HepG2 (cell line): ENCODE measurements around the gene C2CD2. TPM values are rescaled to one million over a fixed set of nuclear protein-coding genes. Genes with fewer than 3 reads are reported as not detected.

Experiments used
- ATAC-seq: fragments of 200-7000 bp; cut with Tn5 transposase; 3 replicates; pipeline ENCODE4 v1.9.1; 2020; ENCODE audit warnings: mild to moderate bottlenecking, moderate library complexity
- BruUV-seq: library from RNA; stranded (reverse); fragments of 400-500 nt; replicated peaks from 2 replicates; lab custom pipeline; 2021; lab: Mats Ljungman, UMichigan
- CTCF ChIA-PET: fragments of 300-600 bp; formaldehyde crosslinking; extraction: SDS; loops from one replicate; lab custom pipeline; 2021; ENCODE audit warnings: low total read pairs, inconsistent platforms, low intra/inter-chr PET ratio; lab: Yijun Ruan, JAX
- POLR2A ChIA-PET: fragments of 350-600 bp; sonication (Branson Sonifier 250); formaldehyde crosslinking; loops from one replicate; lab custom pipeline; 2020; ENCODE audit warnings: antibody characterized with exemption, inconsistent platforms; lab: Yijun Ruan, JAX
- DNase-seq: peaks from one replicate; pipeline ENCODE4 v3.0.0-alpha.2; 2015; ENCODE audit warnings: low spot score
- FAIRE-seq: peaks from 3 replicates; lab custom pipeline; 2011; peaks lifted over from hg19 to GRCh38; lab: Jason Lieb, UNC
- H2AFZ ChIP-seq: one replicate; pipeline ENCODE4 v1.6.1; 2011; ENCODE audit warnings: low read length, inconsistent platforms
- H3K27ac ChIP-seq: fragments of 300-600 bp; 3 replicates; pipeline ENCODE4 v1.8.0; 2011; ENCODE audit warnings: mixed run types, mild to moderate bottlenecking, mixed read lengths, low read length, inconsistent platforms; ENCODE audit not compliant: insufficient read depth; ENCODE audit errors: extremely low read length
- H3K27me3 ChIP-seq, 2 experiments: fragments of 200-600 bp in 1 of 2; 2 replicates in 1 of 2; 3 replicates in 1 of 2; pipeline versions ENCODE4 v1.6.0 to v1.8.0; 2011; ENCODE audit warnings: low read length in 2 of 2, mild to moderate bottlenecking in 2 of 2, moderate library complexity in 2 of 2, inconsistent platforms in 1 of 2; ENCODE audit not compliant: insufficient read depth in 2 of 2, control insufficient read depth in 1 of 2
- H3K36me3 ChIP-seq, 2 experiments: fragments of 200-600 bp in 1 of 2; replicated peaks in 1 of 2; 2 replicates in 1 of 2; 3 replicates in 1 of 2; pipeline versions ENCODE4 v1.5.1 to v1.8.0; 2011; ENCODE audit warnings: low read length in 2 of 2, inconsistent platforms in 1 of 2; ENCODE audit not compliant: insufficient read depth in 2 of 2, control insufficient read depth in 1 of 2
- H3K4me1 ChIP-seq: 2 replicates; pipeline ENCODE4 v1.5.1; 2012; ENCODE audit warnings: low read length, inconsistent platforms; ENCODE audit not compliant: insufficient read depth
- H3K4me2 ChIP-seq: 2 replicates; pipeline ENCODE4 v1.6.0; 2011; ENCODE audit warnings: low read depth, low read length, inconsistent platforms
- H3K4me3 ChIP-seq, 3 experiments: fragments of 200-600 bp in 1 of 3; sonication (generic), shearing (Covaris generic) in 1 of 3; replicated peaks in 1 of 3; 2 replicates each; pipeline ENCODE4 v1.5.1; 2011 to 2016; ENCODE audit warnings: low read length in 3 of 3, inconsistent platforms in 2 of 3, low read depth in 2 of 3, mild to moderate bottlenecking in 2 of 3, control low read depth in 1 of 3, mixed read lengths in 1 of 3; ENCODE audit not compliant: insufficient read depth in 1 of 3
- H3K79me2 ChIP-seq: one replicate; pipeline ENCODE4 v1.6.1; 2011; ENCODE audit warnings: low read length, inconsistent platforms; ENCODE audit not compliant: insufficient read depth
- H3K9ac ChIP-seq: 2 replicates; pipeline ENCODE4 v1.6.0; 2011; ENCODE audit warnings: mild to moderate bottlenecking, low read depth, low read length, inconsistent platforms; ENCODE audit not compliant: insufficient read depth
- H3K9me3 ChIP-seq: 2 replicates; pipeline ENCODE4 v1.5.1; 2012; ENCODE audit warnings: mild to moderate bottlenecking, low read length
- H4K20me1 ChIP-seq: 2 replicates; pipeline ENCODE4 v1.6.0; 2011; ENCODE audit warnings: inconsistent platforms, mild to moderate bottlenecking, low read length, moderate library complexity; ENCODE audit not compliant: insufficient read depth
- AGO2 ChIP-seq: fragments of 200-400 bp; formaldehyde crosslinking; optimal IDR thresholded peaks from 2 replicates; pipeline ENCODE3; 2017; ENCODE audit warnings: mild to moderate bottlenecking, low read depth, low read length, moderate library complexity
- BCL6 ChIP-seq: IDR thresholded peaks from 2 replicates; pipeline ENCODE4 v1.6.1; 2016; ENCODE audit warnings: missing genetic modification reagents, missing compliant biosample characterization
- GATAD1 ChIP-seq: IDR thresholded peaks from 2 replicates; pipeline ENCODE4 v1.6.1; 2016; ENCODE audit warnings: missing genetic modification reagents, missing compliant biosample characterization
- HNF1A ChIP-seq, 2 experiments: sonication (generic) in 1 of 2; formaldehyde crosslinking in 1 of 2; IDR thresholded peaks; 2 replicates each; pipeline versions ENCODE4 v1.4.0 to v1.6.1; 2016 to 2020; ENCODE audit warnings: borderline replicate concordance in 1 of 2, low read depth in 1 of 2, mild to moderate bottlenecking in 1 of 2, missing genetic modification reagents in 1 of 2
- HNF4A ChIP-seq: sonication (generic); formaldehyde crosslinking; IDR thresholded peaks from 2 replicates; pipeline ENCODE4 v1.4.0; 2020; ENCODE audit warnings: missing genetic modification reagents
- MEIS1 ChIP-seq: sonication (generic); formaldehyde crosslinking; IDR thresholded peaks from 2 replicates; pipeline ENCODE4 v1.9.0; 2021; ENCODE audit warnings: mild to moderate bottlenecking, missing genetic modification reagents, moderate library complexity, borderline replicate concordance
- NFE2L1 ChIP-seq: sonication (generic); formaldehyde crosslinking; IDR thresholded peaks from 2 replicates; pipeline ENCODE4 v1.4.0; 2020; ENCODE audit warnings: missing genetic modification reagents, mild to moderate bottlenecking, borderline replicate concordance
- NFYB ChIP-seq: sonication (generic); formaldehyde crosslinking; IDR thresholded peaks from 2 replicates; pipeline ENCODE4 v1.4.0; 2020; ENCODE audit warnings: missing genetic modification reagents
- RAD51 ChIP-seq: fragments of 450-650 bp; IDR thresholded peaks from 2 replicates; pipeline ENCODE4 v1.6.1; 2016; ENCODE audit warnings: borderline replicate concordance
- RFXANK ChIP-seq: IDR thresholded peaks from 2 replicates; pipeline ENCODE4 v1.6.1; 2016
- TMF1 ChIP-seq: sonication (generic); formaldehyde crosslinking; IDR thresholded peaks from 2 replicates; pipeline ENCODE4 v1.8.1; 2022; ENCODE audit warnings: low read depth, missing genetic modification reagents
- ZBTB7A ChIP-seq: sonication (generic); formaldehyde crosslinking; IDR thresholded peaks from 2 replicates; pipeline ENCODE4 v1.8.0; 2022; ENCODE audit warnings: mild to moderate bottlenecking, missing genetic modification reagents
- ZNF20 ChIP-seq: sonication (generic); formaldehyde crosslinking; IDR thresholded peaks from 2 replicates; pipeline ENCODE4 v1.4.0; 2020; ENCODE audit warnings: mild to moderate bottlenecking, moderate library complexity, missing genetic modification reagents
- ZNF264 ChIP-seq: sonication (generic); formaldehyde crosslinking; IDR thresholded peaks from 2 replicates; pipeline ENCODE4 v1.4.0; 2020; ENCODE audit warnings: missing genetic modification reagents
- ZNF333 ChIP-seq: sonication (generic); formaldehyde crosslinking; IDR thresholded peaks from 2 replicates; pipeline ENCODE4 v1.4.0; 2020; ENCODE audit warnings: mild to moderate bottlenecking, missing genetic modification reagents, borderline replicate concordance
- ZNF335 ChIP-seq: sonication (generic); formaldehyde crosslinking; IDR thresholded peaks from 2 replicates; pipeline ENCODE4 v1.4.0; 2020; ENCODE audit warnings: missing genetic modification reagents
- ZNF550 ChIP-seq: sonication (generic); formaldehyde crosslinking; IDR thresholded peaks from 2 replicates; pipeline ENCODE4 v1.4.0; 2020; ENCODE audit warnings: mild to moderate bottlenecking, missing genetic modification reagents, borderline replicate concordance
- ZNF777 ChIP-seq: sonication (generic); formaldehyde crosslinking; IDR thresholded peaks from 2 replicates; pipeline ENCODE4 v1.4.0; 2020; ENCODE audit warnings: missing genetic modification reagents
- ZNF780A ChIP-seq: sonication (generic); formaldehyde crosslinking; IDR thresholded peaks from 2 replicates; pipeline ENCODE4 v1.8.0; 2022; ENCODE audit warnings: mild to moderate bottlenecking, missing genetic modification reagents, moderate library complexity
- ZSCAN31 ChIP-seq: sonication (generic); formaldehyde crosslinking; IDR thresholded peaks from 2 replicates; pipeline ENCODE4 v1.5.0; 2020; ENCODE audit warnings: low read depth, mild to moderate bottlenecking, missing genetic modification reagents
- WGBS: methylation state at CpG from one replicate; pipeline ENCODE4 v1.1.6; 2017; ENCODE audit warnings: low lambda C conversion rate; 5-methylcytosine and 5-hydroxymethylcytosine counted together
- in situ Hi-C: cut with HindIII; loops from 2 replicates; pipeline ENCODE4 v1.10.0; 2017; ENCODE audit warnings: low pct_unique_long_range_greater_than_20kb; ENCODE audit not compliant: extremely low pct_ligation_motif_present
- intact Hi-C: fragments of 100-400 bp; cut with micrococcal nuclease; formaldehyde crosslinking; loops from one replicate; pipeline ENCODE4 v1.10.0; 2022; ENCODE audit not compliant: unreplicated experiment
- polyA plus RNA-seq, 8 experiments: library from polyadenylated mRNA; depleted of rRNA in 3 of 8; stranded (reverse) in 7 of 8; unstranded in 1 of 8; fragments of >200 nt; fragmentation: Illumina TruSeq in 4 of 8; extraction: Trizol in 4 of 8; gene quantifications; 2 replicates each; pipeline versions ENCODE4 v1.2.1 to v1.2.3, GENCODE V29; 2011 to 2016; ENCODE audit warnings: low read depth in 4 of 8, missing spikeins in 1 of 8, mixed read lengths in 1 of 8; ENCODE audit not compliant: insufficient read depth in 1 of 8
- total RNA-seq, 5 experiments: library from RNA; depleted of rRNA; stranded (reverse); fragments of >200 nt; fragmentation: Illumina TruSeq; extraction: Trizol; gene quantifications; 2 replicates each; pipeline ENCODE4 v1.2.3, GENCODE V29; 2016; ENCODE audit warnings: low read depth in 1 of 5
- TF ChIP-seq, protein P1 (sequence below): sonication (generic); formaldehyde crosslinking; IDR thresholded peaks from 2 replicates; pipeline ENCODE4 v1.8.1; 2022; ENCODE audit warnings: mild to moderate bottlenecking, missing genetic modification reagents

The C2CD2 gene
- total and polyA plus RNA-seq, 2 of the 13 experiments (the other 11 are each of a cell fraction or from before 2014, with no cell fraction given): 12.5 to 19.7 TPM

DNA sequence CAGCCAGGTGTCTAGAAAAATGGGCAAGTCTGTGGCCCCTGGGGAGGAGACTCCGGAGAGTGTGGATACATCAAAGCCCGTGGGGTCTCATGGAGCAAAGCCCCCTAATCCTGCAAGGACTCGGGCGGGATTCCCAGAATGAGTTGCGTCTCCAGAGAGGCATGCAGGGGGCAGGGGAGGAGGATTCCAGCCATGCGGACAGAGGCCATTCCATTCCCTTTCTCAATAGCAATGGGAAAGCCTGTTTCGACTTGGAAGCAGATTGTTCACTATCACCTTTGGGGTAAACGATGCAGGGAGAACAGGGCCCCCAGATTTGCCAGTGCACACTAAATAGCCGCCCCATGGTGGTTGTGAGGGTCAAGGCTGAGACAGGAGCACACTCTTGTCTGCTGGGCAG is 59.3 kb downstream of the C2CD2 start:
- in situ Hi-C loops: no loop called here
- no peak for FAIRE-seq
- no TSS peak for BruUV-seq

DNA sequence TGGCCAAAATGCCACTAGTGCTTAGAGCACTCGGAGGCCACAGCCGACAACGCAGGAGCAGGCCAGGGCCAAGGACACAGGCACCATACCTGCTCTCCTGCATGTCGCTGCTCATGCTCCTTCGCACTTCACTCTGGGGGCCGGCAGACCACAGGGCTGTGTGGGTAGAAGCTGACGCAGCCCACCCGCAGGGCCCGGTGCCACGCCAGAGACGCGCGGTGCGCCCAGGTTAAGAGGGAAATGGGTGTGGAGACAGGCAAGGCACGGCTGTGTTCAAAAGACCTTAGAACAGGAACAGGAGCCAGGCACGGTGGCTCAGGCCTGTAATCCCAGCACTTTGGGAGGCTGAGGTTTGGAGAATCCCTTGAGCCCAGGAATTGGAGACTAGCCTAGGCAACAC is 61.1 kb downstream of the C2CD2 start:
- DNase-seq (no peak), ATAC-seq (no peak), FAIRE-seq (no peak)
- H2AFZ ChIP-seq: no peak overlapping the region
- H3K9ac ChIP-seq: no peak overlapping the region
- 95% methylated on average over 11 of the region's 16 CpGs for WGBS
- no peaks in the 10 kb centered on the region for H3K4me1 ChIP-seq
- POLR2A ChIA-PET: no interaction called here
- CTCF ChIA-PET: no interaction called here
- no peak overlapping the region for H3K4me3 ChIP-seq
- no peaks in the 10 kb centered on the region for H3K79me2 ChIP-seq
- peaks cover 0 to 13% of the 10 kb centered on the region in 2 experiments; a peak in 2 of 5 replicates for H3K36me3 ChIP-seq
- no peaks in the 10 kb centered on the region for H4K20me1 ChIP-seq
- no peak overlapping the region for H3K27ac ChIP-seq
- H3K4me2 ChIP-seq: no peak overlapping the region
- no TSS peak for BruUV-seq
- intact Hi-C loops (no loop called here), in situ Hi-C loops (no loop called here)
- no peaks in the 10 kb centered on the region for H3K9me3 ChIP-seq
- no peaks in the 10 kb centered on the region for H3K27me3 ChIP-seq
- no peak for TF ChIP-seq ZNF20 (CRISPR knock-in tag)
- no peak for TF ChIP-seq ZNF335 (CRISPR knock-in tag)
- no peak for TF ChIP-seq ZNF550 (CRISPR knock-in tag)
- TF ChIP-seq HNF4A (CRISPR knock-in tag): no peak
- no peak for TF ChIP-seq HNF1A (IDR thresholded peaks at IDR 0.05; ENCODE audit: low read depth)
- no peak for TF ChIP-seq HNF1A (CRISPR knock-in tag; IDR thresholded peaks at IDR 0.05; ENCODE audit: borderline replicate concordance)
- no peak for TF ChIP-seq ZNF264 (CRISPR knock-in tag)
- TF ChIP-seq GATAD1 (CRISPR knock-in tag): no peak
- no peak for TF ChIP-seq ZNF780A
- no peak for TF ChIP-seq RFXANK (CRISPR knock-in tag)
- TF ChIP-seq ZBTB7A (CRISPR knock-in tag): no peak

More for the DNA sequence above, 59.3 kb downstream of the C2CD2 start:
- ChIA-PET POLR2A (no interaction called here), CTCF (no interaction called here)
- H3K79me2 ChIP-seq: no peaks in the 10 kb centered on the region
- H3K4me2 ChIP-seq: no peak overlapping the region
- WGBS: 90% methylated on average over 8 of the region's 9 CpGs
- no peak overlapping the region for H3K9ac ChIP-seq
- no peaks in the 10 kb centered on the region for H3K9me3 ChIP-seq
- no peaks in the 10 kb centered on the region for H3K4me1 ChIP-seq
- peaks cover 1 to 15% of the 10 kb centered on the region in 2 experiments; a peak in 3 of 5 replicates for H3K36me3 ChIP-seq
- intact Hi-C loops: no loop called here
- H3K27me3 ChIP-seq: no peaks in the 10 kb centered on the region
- no peaks in the 10 kb centered on the region for H4K20me1 ChIP-seq
- H3K27ac ChIP-seq: no peak overlapping the region
- no peak overlapping the region for H3K4me3 ChIP-seq
- ATAC-seq (no peak), DNase-seq (no peak)
- TF ChIP-seq ZNF777 (CRISPR knock-in tag): no peak
- TF ChIP-seq RAD51: no peak
- TF ChIP-seq BCL6 (CRISPR knock-in tag): no peak
- no peak for TF ChIP-seq HNF4A (CRISPR knock-in tag)
- no peak for TF ChIP-seq ZNF333 (CRISPR knock-in tag)
- TF ChIP-seq, protein P1, sequence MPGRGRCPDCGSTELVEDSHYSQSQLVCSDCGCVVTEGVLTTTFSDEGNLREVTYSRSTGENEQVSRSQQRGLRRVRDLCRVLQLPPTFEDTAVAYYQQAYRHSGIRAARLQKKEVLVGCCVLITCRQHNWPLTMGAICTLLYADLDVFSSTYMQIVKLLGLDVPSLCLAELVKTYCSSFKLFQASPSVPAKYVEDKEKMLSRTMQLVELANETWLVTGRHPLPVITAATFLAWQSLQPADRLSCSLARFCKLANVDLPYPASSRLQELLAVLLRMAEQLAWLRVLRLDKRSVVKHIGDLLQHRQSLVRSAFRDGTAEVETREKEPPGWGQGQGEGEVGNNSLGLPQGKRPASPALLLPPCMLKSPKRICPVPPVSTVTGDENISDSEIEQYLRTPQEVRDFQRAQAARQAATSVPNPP (CRISPR knock-in tag): no peak
- TF ChIP-seq TMF1: no peak
- no peak for TF ChIP-seq MEIS1
- no peak for TF ChIP-seq AGO2
- no peak for TF ChIP-seq NFYB
- TF ChIP-seq NFE2L1 (CRISPR knock-in tag): no peak
- TF ChIP-seq ZSCAN31 (CRISPR knock-in tag): no peak
- H2AFZ ChIP-seq: no peak overlapping the region
